Fibroblast of pulmonary artery (primary cell): ENCODE results near the gene KRT6B.
"Not testable (repeated sequence)": the region's sequence is repeated elsewhere in the genome, so short reads cannot be mapped to it uniquely, and the experiment has no call there.

Source experiments
- DNase-seq: peaks from one replicate; pipeline ENCODE4 v3.0.0-alpha.2; 2010; ENCODE audit warnings: low read depth
- H3K4me3 ChIP-seq: replicated peaks from 2 replicates; pipeline ENCODE4 v1.5.1; 2011; ENCODE audit warnings: low read depth, mild to moderate bottlenecking, control low read depth, low read length, moderate library complexity
- CTCF ChIP-seq: IDR thresholded peaks from 2 replicates; pipeline ENCODE4 v1.5.1; 2011; ENCODE audit warnings: mild to moderate bottlenecking, control low read depth, low read length, inconsistent platforms; ENCODE audit errors: missing control alignments

The KRT6B gene

GRCh38 chr12:52496054-52496453 lies 44.1 kb upstream of the KRT6B start:
- no peak overlapping the region for H3K4me3 ChIP-seq
- TF ChIP-seq CTCF = no peak
- DNase-seq = peak; percentile 36

GRCh38 chr12:52495389-52495788 lies 43.4 kb upstream of the KRT6B start:
- H3K4me3 ChIP-seq = no peak overlapping the region
- peak; percentile 50 for DNase-seq

GRCh38 chr12:52494518-52494917 lies 42.6 kb upstream of the KRT6B start:
- DNase-seq = peak; percentile 88
- no peak for TF ChIP-seq CTCF
- H3K4me3 ChIP-seq = no peak overlapping the region

More at GRCh38 chr12:52495389-52495788, 43.4 kb upstream of the KRT6B start:
- no peak for TF ChIP-seq CTCF

GRCh38 chr12:52494100-52494499 lies 42.2 kb upstream of the KRT6B start:
- no peak overlapping the region for H3K4me3 ChIP-seq
- peak; percentile 16 for DNase-seq
- TF ChIP-seq CTCF = no peak

GRCh38 chr12:52493172-52493571 lies 41.2 kb upstream of the KRT6B start, which contains the start of gene KRT6A:
TSS of gene KRT6A (minus strand) at chr12:52493257. CDS start at chr12:52493188, 69 bp downstream.
- no peak for TF ChIP-seq CTCF
- H3K4me3 ChIP-seq = no peak within 1 kb of the TSS
- no peak for DNase-seq

GRCh38 chr12:52492405-52492804 lies 40.5 kb upstream of the KRT6B start:
- not testable (repeated sequence) for DNase-seq, H3K4me3 ChIP-seq

- not testable (repeated sequence) for H3K4me3 ChIP-seq
These were observed 39.5 kb upstream of the KRT6B start for GRCh38 chr12:52491495-52491894.

GRCh38 chr12:52488736-52489135 lies 36.8 kb upstream of the KRT6B start:
- H3K4me3 ChIP-seq = no peak overlapping the region
- TF ChIP-seq CTCF = no peak
- DNase-seq = no peak

More at GRCh38 chr12:52491495-52491894, 39.5 kb upstream of the KRT6B start:
- DNase-seq = not testable (repeated sequence)

GRCh38 chr12:52487744-52488443 lies 35.9 kb upstream of the KRT6B start:
- not testable (repeated sequence) for DNase-seq, H3K4me3 ChIP-seq
